HG03103 (cell line): ENCODE measurements around the gene NCSTN.

Experiments
- ATAC-seq: cut with Tn5 transposase; IDR thresholded peaks from one replicate; pipeline ENCODE4 v1.9.1; 2021; ENCODE audit warnings: low read depth; ENCODE audit not compliant: unreplicated experiment

The NCSTN gene

GRCh38 chr1:160342953-160343869, at the start of gene NCSTN, which contains the start of gene COPA:
NCSTN (plus strand) TSS chr1:160343383; CDS start chr1:160343397, 14 bp downstream.
COPA (minus strand) TSS chr1:160343250; CDS start chr1:160343170, 80 bp downstream.
- ATAC-seq = peak; percentile 88

- ATAC-seq = no peak
Measured at GRCh38 chr1:160296036-160296435, 47.1 kb upstream of the NCSTN start.

- no peak for ATAC-seq
Measured at GRCh38 chr1:160300173-160300572, 43.0 kb upstream of the NCSTN start.

- no peak for ATAC-seq
Measured at GRCh38 chr1:160307118-160307791, 35.9 kb upstream of the NCSTN start.

- no peak for ATAC-seq
Measured at GRCh38 chr1:160308451-160309184, 34.6 kb upstream of the NCSTN start.

GRCh38 chr1:160309185-160309557, 34.0 kb upstream of the NCSTN start:
- ATAC-seq = no peak

GRCh38 chr1:160309571-160309970, 33.6 kb upstream of the NCSTN start:
- no peak for ATAC-seq

GRCh38 chr1:160315359-160315758, 27.8 kb upstream of the NCSTN start:
- no peak for ATAC-seq

GRCh38 chr1:160322831-160323230, 20.4 kb upstream of the NCSTN start:
- ATAC-seq = no peak

GRCh38 chr1:160325252-160325651, 17.9 kb upstream of the NCSTN start:
- ATAC-seq = no peak

GRCh38 chr1:160326418-160326817, 16.8 kb upstream of the NCSTN start:
- no peak for ATAC-seq

- ATAC-seq = no peak
Measured at GRCh38 chr1:160328184-160328583, 15.0 kb upstream of the NCSTN start.

- no peak for ATAC-seq
Measured at GRCh38 chr1:160330119-160330518, 13.1 kb upstream of the NCSTN start.

- no peak for ATAC-seq
Measured at GRCh38 chr1:160332516-160332915, 10.7 kb upstream of the NCSTN start.

- no peak for ATAC-seq
Measured at GRCh38 chr1:160338580-160338979, 4.6 kb upstream of the NCSTN start.

GRCh38 chr1:160340146-160340545, 3.0 kb upstream of the NCSTN start:
- no peak for ATAC-seq

- no peak for ATAC-seq
Measured at GRCh38 chr1:160340866-160341265, 2.3 kb upstream of the NCSTN start.

- no peak for ATAC-seq
Measured at GRCh38 chr1:160342526-160342925, 657 bp upstream of the NCSTN start.

GRCh38 chr1:160344241-160344640, 1.1 kb downstream of the NCSTN start:
- no peak for ATAC-seq

- ATAC-seq = no peak
Measured at GRCh38 chr1:160344936-160345335, 1.8 kb downstream of the NCSTN start.

- no peak for ATAC-seq
Measured at GRCh38 chr1:160346463-160346862, 3.3 kb downstream of the NCSTN start.
